Renal cortical epithelial cell (primary cell): ENCODE measurements around the gene TBCD. TPM values are rescaled to one million over a fixed set of nuclear protein-coding genes. Genes with fewer than 3 reads are reported as not detected.
"Not testable (repeated sequence)": the region's sequence is repeated elsewhere in the genome, so short reads cannot be mapped to it uniquely, and the experiment has no call there.

Source experiments
- DNase-seq: peaks from one replicate; pipeline ENCODE4 v3.0.0-alpha.2; 2011; ENCODE audit warnings: low read depth
- total RNA-seq: library from RNA; depleted of rRNA; stranded (reverse); fragments of >200 nt; gene quantifications from 2 replicates; pipeline ENCODE4 v1.2.3, GENCODE V29; 2014

The TBCD gene
- total RNA-seq, 1 donor from 2014 or later: 38.5 TPM

- no peak for DNase-seq
These were observed 22.2 kb upstream of the TBCD start for GRCh38 chr17:82729479-82730260.

- DNase-seq: no peak
These were observed 19.6 kb upstream of the TBCD start for GRCh38 chr17:82732118-82732743.

- no peak for DNase-seq
These were observed 16.6 kb upstream of the TBCD start, which contains the start of gene FN3K for GRCh38 chr17:82734987-82735866. Gene FN3K (plus strand): TSS chr17:82735615. CDS start chr17:82735637, 22 bp downstream.

- no peak for DNase-seq
These were observed 15.2 kb upstream of the TBCD start for GRCh38 chr17:82736511-82737185.

GRCh38 chr17:82737967-82738877 is 13.6 kb upstream of the TBCD start:
- DNase-seq: no peak

GRCh38 chr17:82740906-82741759 is 10.7 kb upstream of the TBCD start:
- peak; percentile 57 for DNase-seq

GRCh38 chr17:82743344-82744219 is 8.3 kb upstream of the TBCD start:
- no peak for DNase-seq

GRCh38 chr17:82744736-82745135 is 7.1 kb upstream of the TBCD start:
- DNase-seq: not testable (repeated sequence)

GRCh38 chr17:82745524-82745923 is 6.3 kb upstream of the TBCD start:
- no peak for DNase-seq

GRCh38 chr17:82748756-82749155 is 3.1 kb upstream of the TBCD start:
- DNase-seq: no peak

GRCh38 chr17:82750241-82750908 is 1.5 kb upstream of the TBCD start:
- DNase-seq: no peak

- no peak for DNase-seq
These were observed 694 bp upstream of the TBCD start for GRCh38 chr17:82751171-82751570.

- DNase-seq: no peak
These were observed 721 bp downstream of the TBCD start for GRCh38 chr17:82752371-82753200.

- no peak for DNase-seq
These were observed 1.3 kb downstream of the TBCD start for GRCh38 chr17:82753201-82753464.

GRCh38 chr17:82754297-82755208 is 2.7 kb downstream of the TBCD start:
- peak; percentile 68 for DNase-seq

- DNase-seq: no peak
These were observed 4.3 kb downstream of the TBCD start for GRCh38 chr17:82756166-82756565.
